ENCODE measurements around the gene DET1.

DNA sequence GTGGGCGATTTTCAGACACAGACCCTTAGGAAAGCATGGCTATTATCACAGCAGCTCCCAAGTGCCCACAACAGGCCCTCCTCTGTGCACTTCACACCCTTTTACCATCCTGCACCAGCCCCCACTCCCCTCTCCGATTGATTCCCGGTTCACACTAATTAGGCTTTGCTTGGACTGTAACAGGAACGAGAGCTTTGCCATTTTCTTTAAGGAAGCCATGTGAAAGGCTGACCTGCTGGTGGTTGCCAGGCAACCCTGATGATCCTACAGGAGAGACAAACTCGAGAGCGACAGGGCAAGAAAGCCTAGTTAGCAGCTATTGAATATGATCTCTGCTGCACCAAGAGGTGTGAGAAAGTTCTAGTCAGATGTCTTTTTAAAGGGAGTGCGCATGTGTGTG lies 28.2 kb upstream of the DET1 start:
- TF ChIP-seq ZNF274 (IDR thresholded peaks at IDR 0.05; ENCODE audit: low read depth, low read length) (no peak), SUZ12 (IDR thresholded peaks at IDR 0.05; ENCODE audit: extremely low read depth, insufficient read depth, insufficient read length) (no peak), YY1 (IDR thresholded peaks at IDR 0.05; ENCODE audit: insufficient read depth, insufficient read length) (no peak)

All from NT2/D1 (cell line).